ENCODE measurements around the gene TM4SF4.

- no peak for TF ChIP-seq MYBL2 (CRISPR knock-in tag; IDR thresholded peaks at IDR 0.05)
- TF ChIP-seq JUN (CRISPR knock-in tag; IDR thresholded peaks at IDR 0.05): no peak
- TF ChIP-seq CTCF (IDR thresholded peaks at IDR 0.05): no peak
- TF ChIP-seq NFATC4 (CRISPR knock-in tag; IDR thresholded peaks at IDR 0.05): no peak
- no peak for TF ChIP-seq NR2C2 (CRISPR knock-in tag; IDR thresholded peaks at IDR 0.05)
- TF ChIP-seq E2F5 (CRISPR knock-in tag; IDR thresholded peaks at IDR 0.05): no peak
Measured at GRCh38 chr3:149494759-149495580, 20.5 kb downstream of the TM4SF4 start.
